ENCODE measurements around the gene CFAP74. TPM values are rescaled to one million over a fixed set of nuclear protein-coding genes. Genes with fewer than 3 reads are reported as not detected.

CFAP74 gene
- total and polyA plus RNA-seq, 12 donors: 0.03 TPM; not detected in 11

DNA sequence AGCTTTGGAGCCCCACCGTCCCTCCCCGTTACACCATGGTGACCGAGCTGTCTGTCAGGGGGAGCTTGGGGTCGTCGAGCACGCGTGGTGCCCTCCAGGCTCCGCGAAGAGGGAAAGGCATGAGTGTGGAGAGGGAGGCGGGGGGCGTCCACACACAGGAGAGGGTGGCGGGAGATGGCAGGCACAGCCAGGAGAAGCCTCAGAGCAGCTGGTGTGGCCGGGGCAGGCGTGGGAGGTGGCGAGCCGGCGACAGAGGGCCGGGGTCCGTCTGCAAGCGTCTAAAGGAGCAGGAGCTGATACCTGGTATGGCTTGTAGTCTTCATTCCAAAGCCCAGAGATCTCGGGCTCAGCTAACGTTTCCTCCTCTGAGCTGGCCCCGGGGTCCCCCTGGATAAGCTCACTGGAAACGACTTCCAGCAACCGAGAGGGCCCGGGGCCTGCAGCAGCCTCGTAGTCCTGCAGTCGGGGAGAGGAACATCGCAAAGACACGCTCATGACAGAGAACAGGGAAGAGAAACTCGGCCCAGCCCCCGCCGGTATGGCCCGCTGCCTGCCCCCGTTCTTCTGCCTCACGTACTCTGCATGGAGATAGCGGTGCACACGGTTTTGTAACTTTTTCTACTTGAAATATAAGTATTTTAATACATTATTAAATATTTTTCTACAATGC is 37.4 kb downstream of the CFAP74 start:
- H3K4me3 ChIP-seq: no peak overlapping the region
- H3K9me3 ChIP-seq: no peaks in the 10 kb centered on the region
- intact Hi-C loops (cut with DNase I): no loop called here
- ATAC-seq: no peak
- no peaks in the 10 kb centered on the region for H3K36me3 ChIP-seq
- no peak overlapping the region for H3K27ac ChIP-seq
- no peaks in the 10 kb centered on the region for H3K4me1 ChIP-seq
- H3K27me3 ChIP-seq: peaks cover 0 to 67% (median 51%) of the 10 kb centered on the region in 7 donors
- TF ChIP-seq CTCF (IDR thresholded peaks at IDR 0.05): no peak
- WGBS, 2 donors: 46 to 60% methylated on average over 38 of the region's 38 CpGs
- DNase-seq: no peak

- H3K27me3 ChIP-seq: peaks cover 0 to 74% (median 55%) of the 10 kb centered on the region in 7 donors
- no peaks in the 10 kb centered on the region for H3K9me3 ChIP-seq
- H3K36me3 ChIP-seq: no peaks in the 10 kb centered on the region
- no peak for DNase-seq
- H3K27ac ChIP-seq: no peak overlapping the region
- WGBS, 2 donors: 77% methylated on average over 10 of the region's 10 CpGs
- ATAC-seq: no peak
- TF ChIP-seq CTCF (IDR thresholded peaks at IDR 0.05): no peak
- no peak overlapping the region for H3K4me3 ChIP-seq
- intact Hi-C loops (cut with DNase I): no loop called here
- H3K4me1 ChIP-seq: peaks cover 0 to 2% (median 0%) of the 10 kb centered on the region in 9 donors
These were observed 38.0 kb downstream of the CFAP74 start for GRCh38 chr1:1965546-1965945.

DNA sequence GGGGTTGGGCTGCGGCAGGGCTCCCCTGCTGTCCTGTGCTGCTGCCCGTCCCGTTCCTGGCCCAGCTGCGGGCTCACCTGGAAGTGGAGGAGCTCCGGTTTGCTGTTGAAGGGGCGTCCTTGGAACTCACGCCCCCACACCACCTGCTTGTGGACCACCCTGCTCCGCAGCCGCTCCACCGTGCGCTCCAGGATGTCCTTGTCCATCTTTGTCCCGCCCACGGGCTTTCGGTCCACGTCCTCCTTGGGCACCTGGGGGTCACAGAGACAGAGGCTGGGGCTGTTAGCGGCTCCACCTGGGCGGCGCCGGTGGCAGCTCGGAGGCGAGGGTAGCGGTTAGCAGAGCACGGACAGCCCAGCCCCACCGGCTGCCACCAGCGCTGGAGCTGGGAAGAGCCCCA is 38.8 kb downstream of the CFAP74 start:
- H3K27ac ChIP-seq: no peak overlapping the region
- 76 to 80% methylated on average over 25 of the region's 25 CpGs for WGBS, 2 donors
- peaks cover 0 to 81% (median 62%) of the 10 kb centered on the region in 7 donors for H3K27me3 ChIP-seq
- peaks cover 0 to 10% (median 4%) of the 10 kb centered on the region in 9 donors for H3K4me1 ChIP-seq
- H3K36me3 ChIP-seq: no peaks in the 10 kb centered on the region
- no peaks in the 10 kb centered on the region for H3K9me3 ChIP-seq
- TF ChIP-seq CTCF (IDR thresholded peaks at IDR 0.05): no peak
- ATAC-seq (no peak), DNase-seq (no peak)
- intact Hi-C loops (cut with DNase I): loop anchor here in 7 of 10 donors (5.0 kb wide), 2 partner anchors 77 to 82 kb away; no protein-coding TSS in a partner anchor
- H3K4me3 ChIP-seq: no peak overlapping the region

GRCh38 chr1:1963570-1963969 is 40.0 kb downstream of the CFAP74 start:
- ATAC-seq: no peak
- Histone ChIP-seq H3K9me3 (no peaks in the 10 kb centered on the region), H3K36me3 (no peaks in the 10 kb centered on the region), H3K27ac (no peak overlapping the region), H3K4me3 (no peak overlapping the region), H3K4me1 (peaks cover 0 to 13% (median 4%) of the 10 kb centered on the region in 9 donors), H3K27me3 (peaks cover 0 to 89% (median 71%) of the 10 kb centered on the region in 7 donors)
- no peak for TF ChIP-seq CTCF (IDR thresholded peaks at IDR 0.05)
- DNase-seq: no peak
- WGBS, 2 donors: 84% methylated on average over 17 of the region's 17 CpGs
- intact Hi-C loops (cut with DNase I): loop anchor here in 7 of 10 donors (5.0 kb wide), 2 partner anchors 79 to 84 kb away; no protein-coding TSS in a partner anchor
